GM21526 (cell line): ENCODE data around the gene TNFAIP8.

Source experiments
- ATAC-seq: cut with Tn5 transposase; IDR thresholded peaks from one replicate; pipeline ENCODE4 v1.9.1; 2021; ENCODE audit warnings: moderate library complexity; ENCODE audit not compliant: unreplicated experiment, low FRiP score

The TNFAIP8 gene

GRCh38 chr5:119345861-119346260 is 10.0 kb upstream of the TNFAIP8 start:
- ATAC-seq = no peak

- no peak for ATAC-seq
These were observed 9.4 kb upstream of the TNFAIP8 start for GRCh38 chr5:119346394-119346793.

- ATAC-seq = no peak
These were observed 8.2 kb upstream of the TNFAIP8 start for GRCh38 chr5:119347574-119347973.

- no peak for ATAC-seq
These were observed 7.8 kb upstream of the TNFAIP8 start for GRCh38 chr5:119347991-119348390.

GRCh38 chr5:119353213-119353612 is 2.6 kb upstream of the TNFAIP8 start:
- no peak for ATAC-seq

- peak; percentile 59 for ATAC-seq
These were observed 2.0 kb upstream of the TNFAIP8 start for GRCh38 chr5:119353686-119354366.

GRCh38 chr5:119354537-119355243 is 1.1 kb upstream of the TNFAIP8 start:
- no peak for ATAC-seq

- peak; percentile 22 for ATAC-seq
These were observed 578 bp upstream of the TNFAIP8 start for GRCh38 chr5:119355244-119355638.

GRCh38 chr5:119356612-119357188 is 881 bp downstream of the TNFAIP8 start:
- ATAC-seq = no peak

GRCh38 chr5:119357270-119357669 is 1.5 kb downstream of the TNFAIP8 start:
- no peak for ATAC-seq

- no peak for ATAC-seq
These were observed 2.1 kb downstream of the TNFAIP8 start for GRCh38 chr5:119357808-119358529.

- ATAC-seq = no peak
These were observed 2.7 kb downstream of the TNFAIP8 start for GRCh38 chr5:119358530-119358900.

GRCh38 chr5:119358901-119359603 is 3.2 kb downstream of the TNFAIP8 start:
- ATAC-seq = no peak

- no peak for ATAC-seq
These were observed 4.1 kb downstream of the TNFAIP8 start for GRCh38 chr5:119359737-119360413.

- ATAC-seq = no peak
These were observed 5.2 kb downstream of the TNFAIP8 start for GRCh38 chr5:119360905-119361593.

GRCh38 chr5:119361594-119362125 is 5.8 kb downstream of the TNFAIP8 start:
- no peak for ATAC-seq

- no peak for ATAC-seq
These were observed 6.9 kb downstream of the TNFAIP8 start for GRCh38 chr5:119362714-119363113.

- no peak for ATAC-seq
These were observed 7.5 kb downstream of the TNFAIP8 start for GRCh38 chr5:119363271-119363670.

GRCh38 chr5:119363936-119364335 is 8.1 kb downstream of the TNFAIP8 start:
- peak; percentile 34 for ATAC-seq
